Type B pancreatic cell (in vitro differentiated cells): ENCODE data around the gene AK5. TPM values are rescaled to one million over a fixed set of nuclear protein-coding genes. Genes with fewer than 3 reads are reported as not detected.

Experiments used
- DNase-seq: peaks from one replicate; pipeline ENCODE4 v3.0.0; 2021; ENCODE audit warnings: mixed read lengths; ENCODE audit not compliant: unreplicated experiment; ENCODE audit errors: extremely low spot score
- H3K27ac Mint-ChIP-seq: 2 replicates; pipeline ENCODE4 v1.8.0; 2021; ENCODE audit warnings: mild to moderate bottlenecking, mixed read lengths
- H3K27me3 Mint-ChIP-seq: 2 replicates; pipeline ENCODE4 v1.8.0; 2021; ENCODE audit warnings: mixed read lengths
- H3K36me3 Mint-ChIP-seq: 2 replicates; pipeline ENCODE4 v1.8.0; 2021; ENCODE audit warnings: mixed read lengths
- H3K4me1 Mint-ChIP-seq: one replicate; pipeline ENCODE4 v1.8.0; 2021; ENCODE audit warnings: mixed read lengths; ENCODE audit not compliant: unreplicated experiment
- H3K4me3 Mint-ChIP-seq: 2 replicates; pipeline ENCODE4 v1.8.0; 2021; ENCODE audit warnings: mild to moderate bottlenecking, mixed read lengths
- H3K9me3 Mint-ChIP-seq: 2 replicates; pipeline ENCODE4 v1.8.0; 2021; ENCODE audit warnings: mixed read lengths
- total RNA-seq: library from RNA; stranded (reverse); gene quantifications from 2 replicates; pipeline ENCODE4 v1.2.1, GENCODE V29; 2021; ENCODE audit warnings: low replicate concordance
- TF ChIP-seq, protein P1 (sequence below): fragments of 200-600 bp; sonication (generic); conservative IDR thresholded peaks from 2 replicates; pipeline ENCODE4 v1.5.0; 2021; ENCODE audit warnings: antibody characterized with exemption, mild to moderate bottlenecking

AK5 gene
- total RNA-seq, 1 donor from 2014 or later, result 1.0 TPM

- no peak overlapping the region for H3K27ac Mint-ChIP-seq
- no peak for DNase-seq
- TF ChIP-seq, protein P1, sequence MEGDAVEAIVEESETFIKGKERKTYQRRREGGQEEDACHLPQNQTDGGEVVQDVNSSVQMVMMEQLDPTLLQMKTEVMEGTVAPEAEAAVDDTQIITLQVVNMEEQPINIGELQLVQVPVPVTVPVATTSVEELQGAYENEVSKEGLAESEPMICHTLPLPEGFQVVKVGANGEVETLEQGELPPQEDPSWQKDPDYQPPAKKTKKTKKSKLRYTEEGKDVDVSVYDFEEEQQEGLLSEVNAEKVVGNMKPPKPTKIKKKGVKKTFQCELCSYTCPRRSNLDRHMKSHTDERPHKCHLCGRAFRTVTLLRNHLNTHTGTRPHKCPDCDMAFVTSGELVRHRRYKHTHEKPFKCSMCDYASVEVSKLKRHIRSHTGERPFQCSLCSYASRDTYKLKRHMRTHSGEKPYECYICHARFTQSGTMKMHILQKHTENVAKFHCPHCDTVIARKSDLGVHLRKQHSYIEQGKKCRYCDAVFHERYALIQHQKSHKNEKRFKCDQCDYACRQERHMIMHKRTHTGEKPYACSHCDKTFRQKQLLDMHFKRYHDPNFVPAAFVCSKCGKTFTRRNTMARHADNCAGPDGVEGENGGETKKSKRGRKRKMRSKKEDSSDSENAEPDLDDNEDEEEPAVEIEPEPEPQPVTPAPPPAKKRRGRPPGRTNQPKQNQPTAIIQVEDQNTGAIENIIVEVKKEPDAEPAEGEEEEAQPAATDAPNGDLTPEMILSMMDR, result no peak
- H3K4me3 Mint-ChIP-seq, result no peak overlapping the region
- no peaks in the 10 kb centered on the region for H3K4me1 Mint-ChIP-seq
- H3K36me3 Mint-ChIP-seq, result peaks cover 29% of the 10 kb centered on the region
- H3K9me3 Mint-ChIP-seq, result no peaks in the 10 kb centered on the region
- no peaks in the 10 kb centered on the region for H3K27me3 Mint-ChIP-seq
Observed at GRCh38 chr1:77562596-77563150, 280.9 kb downstream of the AK5 start.

GRCh38 chr1:77565321-77565720 is 283.5 kb downstream of the AK5 start:
- DNase-seq, result no peak
- no peak overlapping the region for H3K4me3 Mint-ChIP-seq
- H3K27me3 Mint-ChIP-seq, result no peaks in the 10 kb centered on the region
- H3K4me1 Mint-ChIP-seq, result no peaks in the 10 kb centered on the region
- H3K36me3 Mint-ChIP-seq, result peaks cover 41% of the 10 kb centered on the region
- TF ChIP-seq, protein P1, result no peak
- no peaks in the 10 kb centered on the region for H3K9me3 Mint-ChIP-seq
- no peak overlapping the region for H3K27ac Mint-ChIP-seq

GRCh38 chr1:77571642-77572041 is 289.8 kb downstream of the AK5 start:
- no peaks in the 10 kb centered on the region for H3K27me3 Mint-ChIP-seq

DNA sequence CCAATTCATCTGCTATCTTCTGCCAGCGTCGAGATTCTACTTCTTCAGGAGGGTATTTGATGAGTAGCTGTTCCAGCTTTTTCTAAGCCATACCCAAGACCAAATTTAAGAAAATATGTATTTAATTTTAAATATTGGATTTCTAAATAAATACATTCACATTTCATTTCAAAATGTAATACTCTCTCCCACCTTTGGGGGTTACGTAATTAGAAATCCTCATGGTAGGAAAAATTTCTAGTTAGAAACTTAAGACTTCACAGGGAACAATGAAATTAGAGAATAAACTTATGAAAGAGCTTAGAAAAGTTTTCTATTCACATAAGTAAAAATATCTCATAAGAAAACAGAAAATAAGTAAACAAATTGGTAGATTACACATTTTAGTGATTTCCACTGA is 297.7 kb downstream of the AK5 start:
- Mint-ChIP-seq H3K4me1 (no peaks in the 10 kb centered on the region), H3K27me3 (no peaks in the 10 kb centered on the region), H3K27ac (no peak overlapping the region), H3K4me3 (no peak overlapping the region), H3K9me3 (no peaks in the 10 kb centered on the region), H3K36me3 (peaks cover 23% of the 10 kb centered on the region)
- TF ChIP-seq, protein P1, result peak; percentile 62
- DNase-seq, result no peak

More at GRCh38 chr1:77571642-77572041, 289.8 kb downstream of the AK5 start:
- no peak for DNase-seq
- H3K9me3 Mint-ChIP-seq, result no peaks in the 10 kb centered on the region
- H3K4me1 Mint-ChIP-seq, result no peaks in the 10 kb centered on the region
- TF ChIP-seq, protein P1, result no peak
- H3K36me3 Mint-ChIP-seq, result peaks cover 45% of the 10 kb centered on the region
- no peak overlapping the region for H3K27ac Mint-ChIP-seq
- no peak overlapping the region for H3K4me3 Mint-ChIP-seq

DNA sequence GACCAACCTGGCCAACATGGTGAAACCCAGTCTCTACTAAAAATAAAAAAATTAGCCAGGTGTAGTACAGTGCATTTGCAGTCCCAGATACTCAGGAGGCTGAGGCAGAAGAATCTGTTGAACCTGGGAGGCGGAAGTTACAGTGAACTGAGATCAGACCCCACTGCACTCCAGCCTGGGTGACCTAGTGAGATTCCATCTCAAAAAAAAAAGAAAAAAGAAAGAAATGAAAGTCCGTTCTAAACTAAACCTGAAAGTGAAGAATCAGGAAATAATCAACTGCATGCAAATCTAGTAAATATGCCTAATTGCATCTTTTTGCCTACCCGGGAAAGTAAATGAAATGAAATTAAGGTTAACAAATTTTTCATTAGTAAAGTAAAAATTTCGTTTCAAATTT is 301.1 kb downstream of the AK5 start:
- Mint-ChIP-seq H3K4me1 (no peaks in the 10 kb centered on the region), H3K36me3 (peaks cover 16% of the 10 kb centered on the region), H3K9me3 (no peaks in the 10 kb centered on the region), H3K27me3 (no peaks in the 10 kb centered on the region), H3K4me3 (no peak overlapping the region), H3K27ac (no peak overlapping the region)
- DNase-seq, result no peak
- TF ChIP-seq, protein P1, result no peak

- Mint-ChIP-seq H3K27me3 (no peaks in the 10 kb centered on the region), H3K9me3 (no peaks in the 10 kb centered on the region), H3K27ac (no peak overlapping the region), H3K36me3 (peaks cover 16% of the 10 kb centered on the region), H3K4me3 (no peak overlapping the region), H3K4me1 (no peaks in the 10 kb centered on the region)
- TF ChIP-seq, protein P1, result no peak
- no peak for DNase-seq
Observed at GRCh38 chr1:77583483-77583882, 301.7 kb downstream of the AK5 start.
